CD8-positive, alpha-beta memory T cell (primary cell): ENCODE measurements around the gene MYG1. TPM values are rescaled to one million over a fixed set of nuclear protein-coding genes. Genes with fewer than 3 reads are reported as not detected.

Source experiments
- CTCF ChIA-PET: fragments of 350-600 bp; sonication (Branson Sonifier 250); formaldehyde crosslinking; loops from one replicate; lab custom pipeline; 2021; ENCODE audit warnings: antibody characterized with exemption; lab: Charles Lee
- POLR2A ChIA-PET: fragments of 350-600 bp; sonication (Branson Sonifier 250); formaldehyde crosslinking; loops from one replicate; lab custom pipeline; 2021; ENCODE audit warnings: antibody characterized with exemption; lab: Charles Lee
- DNase-seq, 5 donors: peaks; one replicate each; pipeline versions ENCODE4 v3.0.0 to v3.0.0-alpha.2; 2020 to 2022; ENCODE audit warnings: mixed read lengths in 1 of 5
- H3K27ac ChIP-seq: one replicate; pipeline ENCODE4 v1.7.0; 2013; ENCODE audit warnings: low read depth, mild to moderate bottlenecking, low read length, moderate library complexity
- H3K27me3 ChIP-seq: 2 replicates; pipeline ENCODE4 v1.7.0; 2013; ENCODE audit warnings: low read length, mild to moderate bottlenecking; ENCODE audit not compliant: insufficient read depth, poor library complexity, severe bottlenecking
- H3K36me3 ChIP-seq: 2 replicates; pipeline ENCODE4 v1.7.0; 2013; ENCODE audit warnings: mild to moderate bottlenecking, low read length, moderate library complexity; ENCODE audit not compliant: insufficient read depth
- H3K4me1 ChIP-seq: 2 replicates; pipeline ENCODE4 v1.7.0; 2013; ENCODE audit warnings: mild to moderate bottlenecking, low read length, moderate library complexity; ENCODE audit not compliant: insufficient read depth
- H3K4me3 ChIP-seq: 2 replicates; pipeline ENCODE4 v1.7.0; 2013; ENCODE audit warnings: mild to moderate bottlenecking, low read length
- H3K9me3 ChIP-seq: 2 replicates; pipeline ENCODE4 v1.7.0; 2013; ENCODE audit warnings: mild to moderate bottlenecking, low read length
- H3K27ac Mint-ChIP-seq, 8 donors: one replicate each; pipeline ENCODE4 v1.8.0; 2020 to 2021; ENCODE audit warnings: mixed read lengths in 8 of 8, mild to moderate bottlenecking in 6 of 8, inconsistent platforms in 3 of 8, moderate library complexity in 3 of 8
- H3K27me3 Mint-ChIP-seq, 2 donors: one replicate each; pipeline ENCODE4 v1.8.0; 2020 to 2021; ENCODE audit warnings: mixed read lengths in 2 of 2, mild to moderate bottlenecking in 1 of 2, moderate library complexity in 1 of 2
- H3K36me3 Mint-ChIP-seq, 3 donors: one replicate each; pipeline ENCODE4 v1.8.0; 2020 to 2021; ENCODE audit warnings: mixed read lengths in 3 of 3, inconsistent platforms in 1 of 3, mild to moderate bottlenecking in 1 of 3
- H3K4me1 Mint-ChIP-seq, 3 donors: one replicate each; pipeline ENCODE4 v1.8.0; 2020 to 2021; ENCODE audit warnings: mixed read lengths in 3 of 3, inconsistent platforms in 1 of 3, mild to moderate bottlenecking in 1 of 3
- H3K4me3 Mint-ChIP-seq, 7 donors: one replicate each; pipeline ENCODE4 v1.8.0; 2020 to 2021; ENCODE audit warnings: mixed read lengths in 7 of 7, mild to moderate bottlenecking in 6 of 7, moderate library complexity in 4 of 7, inconsistent platforms in 2 of 7
- H3K9me3 Mint-ChIP-seq, 5 donors: one replicate each; pipeline ENCODE4 v1.8.0; 2020 to 2022; ENCODE audit warnings: mixed read lengths in 5 of 5, mild to moderate bottlenecking in 3 of 5, moderate library complexity in 2 of 5, inconsistent platforms in 1 of 5
- polyA plus RNA-seq: library from polyadenylated mRNA; unstranded; fragments of 300-500 nt; fragmentation: Illumina TruSeq; gene quantifications from one replicate; pipeline ENCODE4 v1.2.3, GENCODE V29; 2021
- total RNA-seq, 2 experiments: library from RNA; stranded (reverse); gene quantifications; one replicate each; pipeline ENCODE4 v1.2.3, GENCODE V29; 2021

The MYG1 gene
- total RNA-seq = 10 to 100 TPM; 81.1 to 82.5 TPM
- polyA plus RNA-seq = 67.9 TPM

- peak within 1 kb of the TSS; percentile 63 for H3K27ac ChIP-seq
- Mint-ChIP-seq H3K27ac (peak within 1 kb of the TSS; percentile 91 to 98 (median 95)), H3K36me3 (peaks cover 0 to 76% (median 13%) of the 10 kb centered on the region in 3 donors), H3K4me1 (peaks cover 65 to 85% (median 78%) of the 10 kb centered on the region in 3 donors), H3K27me3 (no peaks in the 10 kb centered on the region), H3K4me3 (peak within 1 kb of the TSS; percentile 97 to 99 (median 98)), H3K9me3 (no peaks in the 10 kb centered on the region)
- H3K27me3 ChIP-seq = no peaks in the 10 kb centered on the region
- ChIA-PET POLR2A (interaction anchor here (0.9 to 1.7 kb wide), 7 partner anchors 22 to 201 kb away, joined by 3 to 13 read pairs (median 5); partner anchors contain the start of genes AAAS, CSAD, TARBP2 and ZNF740), CTCF (interaction anchor here (1.0 to 11.3 kb wide), 8 partner anchors 9 to 234 kb away, joined by 3 to 115 read pairs (median 7); partner anchors contain the start of gene AAAS)
- H3K4me1 ChIP-seq = peaks cover 43% of the 10 kb centered on the region
- H3K9me3 ChIP-seq = no peaks in the 10 kb centered on the region
- peaks cover 20% of the 10 kb centered on the region for H3K36me3 ChIP-seq
- peak; percentile 75 to 91 (median 83) for DNase-seq
- H3K4me3 ChIP-seq = peak within 1 kb of the TSS; percentile 87
Measured at GRCh38 chr12:53299454-53300180, at the start of gene MYG1. MYG1 (plus strand) TSS chr12:53299695; CDS start chr12:53299738, 43 bp downstream.

- H3K4me1 Mint-ChIP-seq = peaks cover 32 to 46% (median 46%) of the 10 kb centered on the region in 3 donors
- CTCF ChIA-PET = interaction anchor here (0.6 to 7.0 kb wide), 27 partner anchors 9 to 187 kb away, joined by 3 to 166 read pairs (median 4); partner anchors contain the start of genes AAAS, CSAD, ESPL1 and ITGB7
Measured at GRCh38 chr12:53251477-53252348, 47.8 kb upstream of the MYG1 start.

GRCh38 chr12:53252349-53252916, 47.1 kb upstream of the MYG1 start:
- Mint-ChIP-seq H3K9me3 (no peaks in the 10 kb centered on the region), H3K4me3 (peak overlapping the region; percentile 97 to 99 (median 99)), H3K36me3 (peaks cover 0 to 39% (median 0%) of the 10 kb centered on the region in 3 donors), H3K27ac (peak overlapping the region; percentile 86 to 100 (median 97)), H3K27me3 (peaks cover 0 to 1% of the 10 kb centered on the region in 2 donors), H3K4me1 (peaks cover 32 to 46% (median 46%) of the 10 kb centered on the region in 3 donors)
- Histone ChIP-seq H3K36me3 (no peaks in the 10 kb centered on the region), H3K4me3 (peak overlapping the region; percentile 83), H3K27me3 (no peaks in the 10 kb centered on the region), H3K4me1 (peaks cover 41% of the 10 kb centered on the region), H3K9me3 (no peaks in the 10 kb centered on the region), H3K27ac (peak overlapping the region; percentile 73)
- ChIA-PET CTCF (interaction anchor here (0.9 to 7.0 kb wide), 5 partner anchors 15 to 188 kb away, joined by 3 to 166 read pairs (median 5); partner anchors contain the start of genes CSAD, ESPL1 and ZNF740), POLR2A (interaction anchor here (0.6 to 1.5 kb wide), 4 partner anchors 14 to 248 kb away, joined by 3 to 5 read pairs (median 4); partner anchors contain the start of gene TARBP2)
- no peak for DNase-seq

More at GRCh38 chr12:53251477-53252348, 47.8 kb upstream of the MYG1 start:
- peaks cover 0 to 38% (median 0%) of the 10 kb centered on the region in 3 donors for H3K36me3 Mint-ChIP-seq
- Histone ChIP-seq H3K4me3 (peak overlapping the region; percentile 83), H3K4me1 (peaks cover 41% of the 10 kb centered on the region), H3K36me3 (no peaks in the 10 kb centered on the region), H3K27me3 (no peaks in the 10 kb centered on the region), H3K27ac (peak overlapping the region; percentile 73), H3K9me3 (no peaks in the 10 kb centered on the region)
- no peaks in the 10 kb centered on the region for H3K9me3 Mint-ChIP-seq
- peak overlapping the region; percentile 97 to 99 (median 99) for H3K4me3 Mint-ChIP-seq
- POLR2A ChIA-PET = interaction anchor here (0.6 to 1.3 kb wide), 7 partner anchors 32 to 249 kb away, joined by 3 to 8 read pairs (median 4); partner anchors contain the start of gene TARBP2
- DNase-seq = peak; percentile 68 to 84 (median 69)
- H3K27ac Mint-ChIP-seq = peak overlapping the region; percentile 90 to 100 (median 98)
- peaks cover 0 to 1% of the 10 kb centered on the region in 2 donors for H3K27me3 Mint-ChIP-seq

GRCh38 chr12:53253298-53253697, 46.2 kb upstream of the MYG1 start:
- CTCF ChIA-PET = interaction anchor here (0.9 to 7.0 kb wide), 5 partner anchors 35 to 68 kb away, joined by 3 to 166 read pairs (median 4); partner anchors contain the start of gene AAAS
- Mint-ChIP-seq H3K4me1 (peaks cover 34 to 46% (median 46%) of the 10 kb centered on the region in 3 donors), H3K9me3 (no peaks in the 10 kb centered on the region), H3K4me3 (peak overlapping the region; percentile 97 to 99 (median 99)), H3K27ac (peak overlapping the region in 7 of 8 donors; percentile 61 to 99 (median 90)), H3K27me3 (peaks cover 0 to 1% of the 10 kb centered on the region in 2 donors), H3K36me3 (peaks cover 0 to 41% (median 0%) of the 10 kb centered on the region in 3 donors)
- Histone ChIP-seq H3K36me3 (no peaks in the 10 kb centered on the region), H3K4me1 (peaks cover 41% of the 10 kb centered on the region), H3K27ac (no peak overlapping the region), H3K27me3 (no peaks in the 10 kb centered on the region), H3K4me3 (peak overlapping the region; percentile 83), H3K9me3 (no peaks in the 10 kb centered on the region)
- POLR2A ChIA-PET = interaction anchor here (0.6 to 1.5 kb wide), 2 partner anchors 13 to 54 kb away, joined by 5 read pairs; no protein-coding TSS in a partner anchor
- DNase-seq = no peak

GRCh38 chr12:53254816-53255545, 44.5 kb upstream of the MYG1 start:
- peaks cover 34 to 46% (median 46%) of the 10 kb centered on the region in 3 donors for H3K4me1 Mint-ChIP-seq
- H3K36me3 Mint-ChIP-seq = peaks cover 0 to 41% (median 0%) of the 10 kb centered on the region in 3 donors
- H3K9me3 Mint-ChIP-seq = no peaks in the 10 kb centered on the region
- no peaks in the 10 kb centered on the region for H3K36me3 ChIP-seq
- no peak for DNase-seq
- peak overlapping the region in 5 of 8 donors; percentile 21 to 89 (median 47) for H3K27ac Mint-ChIP-seq
- POLR2A ChIA-PET = no interaction called here
- no peaks in the 10 kb centered on the region for H3K9me3 ChIP-seq
- peaks cover 0 to 1% of the 10 kb centered on the region in 2 donors for H3K27me3 Mint-ChIP-seq
- H3K27ac ChIP-seq = no peak overlapping the region
- H3K4me1 ChIP-seq = peaks cover 41% of the 10 kb centered on the region
- peak overlapping the region in 1 of 7 donors; percentile 37 for H3K4me3 Mint-ChIP-seq
- H3K4me3 ChIP-seq = no peak overlapping the region
- no peaks in the 10 kb centered on the region for H3K27me3 ChIP-seq
- CTCF ChIA-PET = interaction anchor here (1.3 to 7.0 kb wide), 3 partner anchors 33 to 60 kb away, joined by 4 to 166 read pairs (median 8); no protein-coding TSS in a partner anchor

- Histone ChIP-seq H3K4me3 (no peak overlapping the region), H3K36me3 (no peaks in the 10 kb centered on the region), H3K27ac (no peak overlapping the region), H3K9me3 (no peaks in the 10 kb centered on the region), H3K27me3 (no peaks in the 10 kb centered on the region), H3K4me1 (peaks cover 41% of the 10 kb centered on the region)
- H3K27me3 Mint-ChIP-seq = peaks cover 0 to 1% of the 10 kb centered on the region in 2 donors
- peak overlapping the region in 5 of 8 donors; percentile 20 to 73 (median 42) for H3K27ac Mint-ChIP-seq
- ChIA-PET CTCF (interaction anchor here (1.0 to 7.0 kb wide), 4 partner anchors 12 to 96 kb away, joined by 4 to 166 read pairs (median 7); partner anchors contain the start of gene ESPL1), POLR2A (no interaction called here)
- DNase-seq = no peak
- peaks cover 32 to 45% (median 43%) of the 10 kb centered on the region in 3 donors for H3K4me1 Mint-ChIP-seq
- peak overlapping the region in 2 of 7 donors; percentile 48 to 67 for H3K4me3 Mint-ChIP-seq
- no peaks in the 10 kb centered on the region for H3K9me3 Mint-ChIP-seq
- peaks cover 0 to 41% (median 0%) of the 10 kb centered on the region in 3 donors for H3K36me3 Mint-ChIP-seq
Measured at GRCh38 chr12:53255996-53256395, 43.5 kb upstream of the MYG1 start.
